Tibial nerve (tissue), 4 donors: ENCODE data around the gene C12orf43. TPM values are rescaled to one million over a fixed set of nuclear protein-coding genes. Genes with fewer than 3 reads are reported as not detected.

Experiments used
- DNase-seq, 2 donors: peaks; one replicate each; pipeline ENCODE4 v3.0.0-alpha.2; 2019; ENCODE audit warnings: low spot score in 2 of 2
- H3K27ac ChIP-seq, 4 donors: fragments of 200-600 bp; sonication (generic) in 3 of 4; one replicate each; pipeline ENCODE4 v1.5.1; 2017 to 2019; ENCODE audit warnings: mild to moderate bottlenecking in 1 of 4
- H3K27me3 ChIP-seq, 2 donors: fragments of 200-600 bp; sonication (generic) in 1 of 2; one replicate each; pipeline versions ENCODE4 v1.5.1 to v1.6.0; 2017 to 2019
- H3K36me3 ChIP-seq, 3 donors: fragments of 200-600 bp; sonication (generic); one replicate each; pipeline ENCODE4 v1.5.1; 2018 to 2019
- H3K4me1 ChIP-seq, 4 donors: fragments of 200-600 bp; sonication (generic) in 3 of 4; one replicate each; pipeline ENCODE4 v1.5.1; 2017 to 2019
- H3K4me3 ChIP-seq, 4 donors: fragments of 200-600 bp; sonication (generic) in 3 of 4; one replicate each; pipeline ENCODE4 v1.5.1; 2017 to 2019; ENCODE audit warnings: mild to moderate bottlenecking in 1 of 4, moderate library complexity in 1 of 4
- H3K9me3 ChIP-seq, 4 donors: fragments of 200-600 bp; sonication (generic) in 3 of 4; one replicate each; pipeline ENCODE4 v1.5.1; 2017 to 2019
- EP300 ChIP-seq, 2 donors: sonication (generic); formaldehyde crosslinking; IDR thresholded peaks; one replicate each; pipeline ENCODE4 v1.6.1; 2017; ENCODE audit warnings: antibody characterized with exemption in 2 of 2, mild to moderate bottlenecking in 1 of 2
- POLR2A ChIP-seq, 2 donors: fragments of 450-650 bp; IDR thresholded peaks; one replicate each; pipeline ENCODE4 v1.6.1; 2017; ENCODE audit warnings: antibody characterized with exemption in 2 of 2, mild to moderate bottlenecking in 2 of 2, moderate library complexity in 2 of 2
- WGBS, 2 donors: methylation state at CpG; one replicate each; pipeline ENCODE4 v1.1.5; 2018; 5-methylcytosine and 5-hydroxymethylcytosine counted together
- total RNA-seq, 4 donors: library from RNA; depleted of rRNA; stranded (reverse); fragments of >200 nt; gene quantifications; one replicate each; pipeline ENCODE4 v1.1.0, GENCODE V29; 2016
- TF ChIP-seq, protein P1 (sequence below), 5 experiments: fragments of 200-600 bp in 3 of 5; fragments of 450-650 bp in 2 of 5; sonication (generic) in 3 of 5; IDR thresholded peaks; one replicate each; pipeline ENCODE4 v1.5.1; 2016 to 2019; ENCODE audit warnings: antibody characterized with exemption in 5 of 5, mild to moderate bottlenecking in 3 of 5, moderate library complexity in 2 of 5

C12orf43 gene
- total RNA-seq, 4 donors from 2014 or later: 15.0 to 29.7 (median 20.6) TPM

- 87 to 93% methylated on average over 10 of the region's 10 CpGs for WGBS, 2 donors
- Histone ChIP-seq H3K27me3 (no peaks in the 10 kb centered on the region), H3K27ac (peak overlapping the region in 1 of 4 donors; percentile 56), H3K36me3 (no peaks in the 10 kb centered on the region), H3K4me1 (no peaks in the 10 kb centered on the region), H3K9me3 (no peaks in the 10 kb centered on the region), H3K4me3 (peak overlapping the region in 1 of 4 donors; percentile 18)
- TF ChIP-seq, protein P1, sequence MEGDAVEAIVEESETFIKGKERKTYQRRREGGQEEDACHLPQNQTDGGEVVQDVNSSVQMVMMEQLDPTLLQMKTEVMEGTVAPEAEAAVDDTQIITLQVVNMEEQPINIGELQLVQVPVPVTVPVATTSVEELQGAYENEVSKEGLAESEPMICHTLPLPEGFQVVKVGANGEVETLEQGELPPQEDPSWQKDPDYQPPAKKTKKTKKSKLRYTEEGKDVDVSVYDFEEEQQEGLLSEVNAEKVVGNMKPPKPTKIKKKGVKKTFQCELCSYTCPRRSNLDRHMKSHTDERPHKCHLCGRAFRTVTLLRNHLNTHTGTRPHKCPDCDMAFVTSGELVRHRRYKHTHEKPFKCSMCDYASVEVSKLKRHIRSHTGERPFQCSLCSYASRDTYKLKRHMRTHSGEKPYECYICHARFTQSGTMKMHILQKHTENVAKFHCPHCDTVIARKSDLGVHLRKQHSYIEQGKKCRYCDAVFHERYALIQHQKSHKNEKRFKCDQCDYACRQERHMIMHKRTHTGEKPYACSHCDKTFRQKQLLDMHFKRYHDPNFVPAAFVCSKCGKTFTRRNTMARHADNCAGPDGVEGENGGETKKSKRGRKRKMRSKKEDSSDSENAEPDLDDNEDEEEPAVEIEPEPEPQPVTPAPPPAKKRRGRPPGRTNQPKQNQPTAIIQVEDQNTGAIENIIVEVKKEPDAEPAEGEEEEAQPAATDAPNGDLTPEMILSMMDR (IDR thresholded peaks at IDR 0.05): no peak
- DNase-seq: no peak
Measured at GRCh38 chr12:120979220-120979861, 36.9 kb downstream of the C12orf43 start.

DNA sequence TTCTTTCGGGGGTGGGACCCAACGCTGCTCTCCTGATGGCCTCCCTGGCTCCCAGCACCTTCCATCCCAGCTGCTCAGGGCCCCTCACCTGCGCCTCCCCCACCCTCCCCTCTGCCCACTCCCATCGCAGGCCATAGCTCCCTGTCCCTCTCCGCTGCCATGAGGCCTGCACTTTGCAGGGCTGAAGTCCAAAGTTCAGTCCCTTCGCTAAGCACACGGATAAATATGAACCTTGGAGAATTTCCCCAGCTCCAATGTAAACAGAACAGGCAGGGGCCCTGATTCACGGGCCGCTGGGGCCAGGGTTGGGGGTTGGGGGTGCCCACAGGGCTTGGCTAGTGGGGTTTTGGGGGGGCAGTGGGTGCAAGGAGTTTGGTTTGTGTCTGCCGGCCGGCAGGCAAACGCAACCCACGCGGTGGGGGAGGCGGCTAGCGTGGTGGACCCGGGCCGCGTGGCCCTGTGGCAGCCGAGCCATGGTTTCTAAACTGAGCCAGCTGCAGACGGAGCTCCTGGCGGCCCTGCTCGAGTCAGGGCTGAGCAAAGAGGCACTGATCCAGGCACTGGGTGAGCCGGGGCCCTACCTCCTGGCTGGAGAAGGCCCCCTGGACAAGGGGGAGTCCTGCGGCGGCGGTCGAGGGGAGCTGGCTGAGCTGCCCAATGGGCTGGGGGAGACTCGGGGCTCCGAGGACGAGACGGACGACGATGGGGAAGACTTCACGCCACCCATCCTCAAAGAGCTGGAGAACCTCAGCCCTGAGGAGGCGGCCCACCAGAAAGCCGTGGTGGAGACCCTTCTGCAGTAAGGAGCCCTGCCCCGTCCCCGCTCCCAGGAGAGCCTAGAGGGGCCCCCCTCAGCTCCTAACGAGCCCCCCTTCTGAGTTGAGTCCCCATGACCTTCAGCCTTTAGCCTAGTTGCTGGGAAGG, 37.7 kb downstream of the C12orf43 start, which contains the start of gene HNF1A:
Gene HNF1A, plus strand, starts transcription at position 248 of the 924 bp plus-strand sequence. Its CDS starts 226 bp downstream, at position 474.
- no peak for DNase-seq
- H3K4me3 ChIP-seq: peak within 1 kb of the TSS in 1 of 4 donors; percentile 17
- H3K27ac ChIP-seq: peak within 1 kb of the TSS in 1 of 4 donors; percentile 56
- 78 to 84% methylated on average over 26 to 32 of the region's 40 CpGs for WGBS, 2 donors
- no peaks in the 10 kb centered on the region for H3K4me1 ChIP-seq
- H3K36me3 ChIP-seq: no peaks in the 10 kb centered on the region
- no peaks in the 10 kb centered on the region for H3K9me3 ChIP-seq
- no peak for TF ChIP-seq POLR2A (IDR thresholded peaks at IDR 0.05)
- no peak for TF ChIP-seq EP300 (IDR thresholded peaks at IDR 0.05)
- TF ChIP-seq, protein P1 (IDR thresholded peaks at IDR 0.05): no peak
- no peaks in the 10 kb centered on the region for H3K27me3 ChIP-seq

DNA sequence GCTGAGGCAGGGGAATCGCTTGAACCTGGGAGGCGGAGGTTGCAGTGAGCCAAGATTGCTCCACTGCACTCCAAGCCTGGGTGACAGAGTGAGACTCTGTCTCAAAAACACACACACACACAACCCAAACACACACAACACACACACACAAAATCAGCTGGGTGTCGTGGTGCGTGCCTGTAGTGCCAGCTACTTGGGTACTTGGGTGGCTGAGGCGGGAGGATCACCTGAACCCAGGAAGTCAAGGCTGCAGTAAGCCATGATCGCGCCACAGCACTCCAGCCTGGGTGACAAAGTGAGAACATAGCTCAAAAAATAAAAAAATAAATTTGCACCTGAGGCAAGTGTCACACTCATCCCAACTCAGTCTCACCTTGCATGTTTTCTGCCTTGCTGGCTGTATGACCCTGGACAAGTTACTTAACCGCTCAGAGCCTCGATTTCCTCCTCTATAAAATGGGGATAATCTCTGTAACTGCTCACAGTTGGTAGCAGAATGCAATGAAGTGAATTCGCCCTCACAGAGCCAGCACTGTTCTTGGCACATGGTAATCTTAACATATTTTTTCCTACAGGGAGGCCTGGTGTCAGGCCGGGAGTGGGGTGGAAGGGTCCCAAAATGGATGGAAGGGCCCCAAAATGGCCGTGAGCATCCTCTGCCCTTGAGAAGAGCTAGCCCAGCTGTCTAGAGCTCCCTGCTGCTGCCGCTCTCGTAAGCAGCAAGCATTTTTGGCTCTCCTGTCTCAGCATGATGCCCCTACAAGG, 38.6 kb downstream of the C12orf43 start:
- 92 to 94% methylated on average over 14 of the region's 14 CpGs for WGBS, 2 donors
- Histone ChIP-seq H3K4me3 (peak overlapping the region in 1 of 4 donors; percentile 17), H3K4me1 (no peaks in the 10 kb centered on the region), H3K27ac (no peak overlapping the region), H3K27me3 (no peaks in the 10 kb centered on the region), H3K36me3 (no peaks in the 10 kb centered on the region), H3K9me3 (no peaks in the 10 kb centered on the region)
- DNase-seq: no peak
- TF ChIP-seq EP300 (IDR thresholded peaks at IDR 0.05) (no peak), POLR2A (IDR thresholded peaks at IDR 0.05) (no peak)
- TF ChIP-seq, protein P1 (IDR thresholded peaks at IDR 0.05): no peak

DNA sequence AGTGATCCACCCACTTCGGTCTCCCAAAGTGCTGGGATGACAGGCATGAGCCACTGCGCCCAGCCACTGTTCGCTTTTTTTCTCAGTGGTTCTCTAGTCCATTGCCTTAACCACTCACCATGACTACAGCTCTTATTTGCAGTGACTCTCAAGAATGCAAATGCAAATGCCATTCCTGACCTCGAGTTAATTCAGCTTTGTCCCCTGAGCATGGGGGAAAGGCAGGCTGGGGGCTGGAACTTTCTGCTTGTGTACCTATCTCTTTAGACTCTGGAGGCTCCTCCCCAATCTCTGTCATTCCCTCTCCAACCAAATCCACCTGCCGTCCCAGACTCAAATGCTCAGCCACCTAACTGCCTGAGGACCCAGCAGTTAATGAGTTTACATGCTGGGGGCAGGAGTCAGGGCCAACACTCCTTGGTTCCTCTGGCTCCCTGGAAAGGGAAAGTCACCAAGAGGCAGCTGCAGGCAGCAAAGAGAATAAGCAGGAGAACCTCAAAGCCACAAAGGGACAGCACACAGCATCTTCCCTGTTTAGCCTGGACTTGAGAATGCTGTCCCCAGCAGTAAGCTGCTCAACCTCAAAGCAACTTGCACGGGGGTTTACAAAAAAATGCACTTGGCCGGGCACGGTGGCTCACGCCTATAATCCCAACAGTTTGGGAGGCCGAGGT, 43.3 kb downstream of the C12orf43 start:
- no peak overlapping the region for H3K4me3 ChIP-seq
- H3K27me3 ChIP-seq: no peaks in the 10 kb centered on the region
- peak overlapping the region in 1 of 4 donors; percentile 28 for H3K27ac ChIP-seq
- no peak for DNase-seq
- H3K36me3 ChIP-seq: no peaks in the 10 kb centered on the region
- TF ChIP-seq POLR2A (IDR thresholded peaks at IDR 0.05) (no peak), EP300 (IDR thresholded peaks at IDR 0.05) (no peak)
- TF ChIP-seq, protein P1 (IDR thresholded peaks at IDR 0.05): no peak
- no peaks in the 10 kb centered on the region for H3K4me1 ChIP-seq
- no peaks in the 10 kb centered on the region for H3K9me3 ChIP-seq
- 38 to 43% methylated on average over 10 of the region's 10 CpGs for WGBS, 2 donors
